Measurements from ENCODE around the gene AFF3. TPM values are rescaled to one million over a fixed set of nuclear protein-coding genes. Genes with fewer than 3 reads are reported as not detected.

The AFF3 gene
- total and polyA plus RNA-seq, 2 of the 8 experiments (the other 6 are each of a cell fraction or from before 2014, with no cell fraction given), result 0.27 to 3.0 TPM

DNA sequence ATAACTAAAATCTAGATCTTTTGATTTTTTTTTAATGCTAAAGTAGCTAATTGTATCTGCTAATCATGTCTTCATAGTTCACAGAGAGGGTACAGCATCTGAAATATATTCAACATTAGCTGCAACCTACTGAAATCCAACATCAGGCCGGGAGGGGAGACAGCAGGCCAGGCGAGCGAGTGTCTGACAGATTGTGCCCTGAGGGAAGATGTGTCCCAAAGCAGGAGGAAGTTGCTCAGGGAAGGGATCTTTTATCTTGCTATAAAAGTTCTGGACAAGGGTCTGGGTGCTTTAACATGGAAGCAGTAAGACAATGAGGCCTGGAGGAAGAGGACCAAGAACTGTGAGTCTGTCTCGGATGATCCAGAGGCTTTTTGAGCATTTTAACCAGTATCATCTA is 274.1 kb downstream of the AFF3 start (continued):
- TF ChIP-seq SP4 (IDR thresholded peaks at IDR 0.05; ENCODE audit: low read length), result no peak
- TF ChIP-seq TCF12 (IDR thresholded peaks at IDR 0.05; ENCODE audit: low read depth, low read length), result no peak
- no peak for TF ChIP-seq RFX5 (IDR thresholded peaks at IDR 0.05; ENCODE audit: borderline replicate concordance, low read depth, low read length)
- no peak for TF ChIP-seq FOSL1 (IDR thresholded peaks at IDR 0.05; ENCODE audit: insufficient read depth, low read depth, low read length)
- TF ChIP-seq TBP (IDR thresholded peaks at IDR 0.05; ENCODE audit: low read depth, low read length), result no peak
- no peak for TF ChIP-seq PHF8 (conservative IDR thresholded peaks at IDR 0.05; ENCODE audit: low read depth, low read length)
- no peak for TF ChIP-seq SUZ12 (IDR thresholded peaks at IDR 0.05; ENCODE audit: low read length)
- TF ChIP-seq GABPA (IDR thresholded peaks at IDR 0.05; ENCODE audit: borderline replicate concordance, insufficient read depth, low read length), result no peak
